EL (cell line): ENCODE measurements around the gene SH3BGRL.
"Not testable (repeated sequence)": the region's sequence is repeated elsewhere in the genome, so short reads cannot be mapped to it uniquely, and the experiment has no call there.

Experiments
- DNase-seq: peaks from one replicate; pipeline ENCODE4 v3.0.0-alpha.2; 2016

The SH3BGRL gene

GRCh38 chrX:81259714-81260395 is 58.0 kb downstream of the SH3BGRL start:
- peak; percentile 10 for DNase-seq

- DNase-seq: peak; percentile 21
These were observed 59.7 kb downstream of the SH3BGRL start for GRCh38 chrX:81261576-81261975.

- DNase-seq: no peak
These were observed 61.2 kb downstream of the SH3BGRL start for GRCh38 chrX:81263059-81263458.

GRCh38 chrX:81278616-81279015 is 76.7 kb downstream of the SH3BGRL start:
- no peak for DNase-seq

DNA sequence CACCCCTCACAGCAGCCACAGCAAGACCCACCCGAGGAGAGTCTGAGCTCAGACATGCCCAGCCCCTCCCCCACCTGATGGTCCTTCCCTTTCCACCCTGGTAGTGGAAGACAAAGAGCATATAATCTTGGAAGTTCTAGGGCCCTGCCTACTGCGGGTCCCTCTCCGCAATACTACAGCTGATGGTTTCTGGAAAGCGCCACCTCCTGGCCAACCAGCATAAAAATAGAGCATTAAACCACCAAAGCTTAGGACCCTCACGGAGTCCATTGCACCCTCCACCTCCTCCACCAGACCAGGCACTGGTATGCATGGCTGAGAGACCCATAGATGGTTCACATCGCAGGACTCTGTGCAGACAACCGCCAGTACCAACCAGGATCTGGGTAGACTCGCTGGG is 78.2 kb downstream of the SH3BGRL start:
- DNase-seq: no peak

GRCh38 chrX:81286075-81286474 is 84.2 kb downstream of the SH3BGRL start:
- no peak for DNase-seq

- no peak for DNase-seq
These were observed 84.7 kb downstream of the SH3BGRL start for GRCh38 chrX:81286608-81287007.

DNA sequence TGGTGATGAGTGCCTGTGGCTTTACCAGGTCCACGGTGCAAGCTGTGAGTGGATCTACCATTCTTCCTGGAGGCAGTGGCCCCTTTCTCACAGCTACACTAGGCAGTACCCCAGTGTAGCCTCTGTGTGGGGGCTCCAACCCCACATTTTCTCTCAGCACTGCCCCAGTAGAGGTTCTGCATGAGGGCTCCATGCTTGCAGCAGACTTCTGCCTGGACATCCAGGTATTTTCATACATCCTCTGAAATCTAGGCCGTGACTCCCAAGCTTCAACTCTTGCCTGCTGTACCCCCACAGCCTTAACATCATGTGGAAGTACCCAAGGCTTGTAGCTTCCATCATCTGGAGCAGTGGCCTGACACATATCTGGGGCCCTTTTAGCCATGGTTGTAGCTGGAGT is 90.1 kb downstream of the SH3BGRL start:
- no peak for DNase-seq

GRCh38 chrX:81294101-81294500 is 92.2 kb downstream of the SH3BGRL start:
- no peak for DNase-seq

DNA sequence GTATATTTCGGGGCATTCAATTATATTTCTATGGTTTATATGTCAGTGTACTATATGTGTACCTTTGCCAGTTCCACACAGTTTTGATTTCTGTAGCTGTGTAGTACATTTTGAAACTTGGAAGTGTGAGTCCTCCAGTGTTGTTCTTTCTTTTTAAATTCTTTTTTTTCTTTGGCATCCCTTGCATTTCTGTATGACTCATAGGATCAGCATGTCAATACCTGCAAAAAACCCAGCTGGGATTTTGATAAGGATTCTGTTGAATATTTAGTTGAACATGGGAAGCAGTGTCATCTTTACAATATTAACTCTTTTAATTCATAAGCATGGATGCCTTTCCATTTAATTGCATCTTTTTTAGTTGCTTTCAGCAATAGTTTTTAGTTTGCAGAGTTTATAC is 100.0 kb downstream of the SH3BGRL start:
- no peak for DNase-seq

DNA sequence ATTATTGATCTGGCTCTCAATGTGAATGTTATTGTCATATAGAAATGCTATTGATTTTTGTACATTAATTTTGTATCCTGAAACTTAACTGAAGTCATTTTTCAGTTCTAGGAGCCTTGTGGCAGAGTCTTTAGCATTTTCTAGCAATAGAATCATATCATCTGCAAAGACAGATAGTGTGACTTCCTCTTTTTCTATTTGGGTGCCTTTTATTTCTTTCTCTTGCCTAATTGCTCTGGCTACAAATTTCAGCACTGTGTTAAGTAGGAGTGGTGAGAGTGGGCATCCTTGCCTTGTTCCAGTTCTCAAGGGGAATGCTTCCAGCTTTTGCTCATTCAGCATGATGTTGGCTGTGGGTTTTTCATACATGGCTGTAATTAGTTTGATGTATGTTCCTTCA is 102.7 kb downstream of the SH3BGRL start:
- DNase-seq: no peak

DNA sequence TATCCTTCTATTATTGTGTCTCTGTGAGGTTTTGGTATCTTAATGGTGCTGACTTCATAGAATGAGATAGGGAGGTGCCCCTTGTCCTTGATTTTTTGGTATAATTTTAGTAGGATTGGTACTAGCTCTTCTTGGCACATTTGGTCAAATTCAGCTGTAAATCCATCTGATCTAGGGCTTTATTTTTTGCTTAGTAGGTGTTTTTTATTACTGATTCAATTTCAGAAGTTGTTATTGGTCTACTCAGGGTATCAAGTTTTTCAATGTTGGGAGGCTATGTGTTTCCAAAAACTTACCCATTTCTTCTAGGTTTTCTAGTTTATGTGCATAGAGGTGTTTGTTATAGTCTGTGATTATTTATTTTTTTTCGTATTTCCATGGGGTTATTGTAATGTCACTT is 103.3 kb downstream of the SH3BGRL start:
- no peak for DNase-seq

GRCh38 chrX:81308086-81308829 is 106.4 kb downstream of the SH3BGRL start:
- DNase-seq: no peak

DNA sequence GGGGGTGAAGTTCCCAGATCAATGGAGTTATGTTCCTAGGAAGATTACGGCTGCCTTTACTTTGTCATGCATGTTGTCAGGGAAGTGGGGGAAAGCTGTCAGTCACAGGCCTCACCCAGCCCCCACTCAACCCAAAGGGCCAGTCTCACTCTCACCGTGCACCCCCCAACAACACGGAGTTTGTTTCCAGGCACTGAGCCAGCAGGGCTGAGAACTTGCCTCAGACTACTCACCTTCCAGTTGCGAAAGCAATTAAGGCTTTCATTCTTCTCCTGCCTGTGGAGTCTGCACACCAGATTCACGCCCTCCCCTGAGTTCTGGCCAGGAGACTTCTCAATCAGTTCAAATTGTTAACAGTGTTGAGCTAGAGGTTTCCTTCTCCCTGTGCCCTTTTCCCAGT is 114.3 kb downstream of the SH3BGRL start:
- DNase-seq: no peak

- not testable (repeated sequence) for DNase-seq
These were observed 129.8 kb downstream of the SH3BGRL start for GRCh38 chrX:81331653-81332052.

DNA sequence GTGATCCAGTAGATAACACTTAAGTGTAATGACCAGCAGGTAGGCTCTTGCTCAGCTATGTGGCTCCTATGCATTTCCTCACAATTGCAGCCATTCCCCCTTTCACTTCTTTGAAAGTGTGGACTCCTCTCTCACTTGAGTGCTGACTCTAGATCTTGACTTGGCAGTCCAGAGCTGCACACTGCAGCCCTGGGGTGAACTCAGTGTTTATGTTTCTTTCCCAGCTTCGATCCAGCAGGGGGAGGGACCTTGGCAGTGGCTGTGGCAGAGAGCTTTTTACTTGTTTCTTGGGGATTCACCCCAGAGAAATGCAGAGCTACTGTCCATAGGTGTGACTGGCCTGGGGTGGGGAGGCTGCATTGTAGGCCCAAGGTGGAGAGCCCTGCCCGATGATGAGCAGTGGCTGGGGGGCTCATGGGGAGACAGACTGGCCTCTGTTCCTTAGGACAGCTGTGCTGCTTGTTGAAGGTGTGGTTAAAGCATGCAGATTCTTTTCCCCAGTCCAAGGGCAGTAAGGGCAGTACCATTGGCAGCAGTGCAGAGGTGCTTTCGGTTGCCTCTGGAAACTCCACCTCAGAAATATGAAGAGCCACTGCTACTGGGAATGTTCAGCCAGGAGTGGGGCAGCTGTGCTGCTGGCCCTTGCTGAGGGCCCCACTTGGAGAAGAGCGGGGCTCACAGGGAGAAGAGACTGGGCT is 134.7 kb downstream of the SH3BGRL start:
- no peak for DNase-seq

DNA sequence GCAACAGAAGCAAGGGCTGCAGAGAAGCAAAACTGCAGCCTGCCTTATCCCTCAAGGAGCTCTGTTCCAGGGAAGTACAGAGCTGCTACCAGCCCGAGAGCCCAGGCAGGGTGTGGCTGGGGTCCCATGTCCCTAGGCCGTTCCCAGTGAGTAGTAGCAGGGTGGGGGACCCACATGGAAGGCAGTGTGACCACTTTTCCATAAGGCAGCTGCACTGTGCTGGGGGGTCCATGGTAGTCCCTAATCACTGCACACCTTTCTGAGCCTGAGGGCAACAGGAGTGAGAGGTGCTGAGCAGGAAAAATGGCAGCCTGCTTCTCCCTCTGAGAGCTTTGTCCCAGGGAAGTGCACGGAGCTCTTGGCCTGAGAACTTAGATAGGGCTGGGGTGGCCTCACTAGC is 135.9 kb downstream of the SH3BGRL start:
- no peak for DNase-seq

- no peak for DNase-seq
These were observed 137.0 kb downstream of the SH3BGRL start for GRCh38 chrX:81338924-81339323.

GRCh38 chrX:81345296-81345695 is 143.4 kb downstream of the SH3BGRL start:
- DNase-seq: not testable (repeated sequence)
